GM18499 (cell line): ENCODE measurements around the gene PINK1.

Experiments used
- ATAC-seq: cut with Tn5 transposase; IDR thresholded peaks from one replicate; pipeline ENCODE4 v1.9.1; 2021; ENCODE audit warnings: moderate number of reproducible peaks; ENCODE audit not compliant: insufficient read depth, unreplicated experiment

The PINK1 gene

GRCh38 chr1:20700636-20701215, 67.5 kb downstream of the PINK1 start:
- no peak for ATAC-seq
